GM12878 (cell line): ENCODE measurements around the gene PXDC1. TPM values are rescaled to one million over a fixed set of nuclear protein-coding genes. Genes with fewer than 3 reads are reported as not detected.

Source experiments
- ATAC-seq: fragments of 200-7000 bp; cut with Tn5 transposase; 3 replicates; pipeline ENCODE4 v1.9.1; 2020; ENCODE audit warnings: mild to moderate bottlenecking, moderate library complexity
- BruUV-seq: library from RNA; stranded (reverse); fragments of 400-500 nt; replicated peaks from 2 replicates; lab custom pipeline; 2021; lab: Mats Ljungman, UMichigan
- CTCF ChIA-PET: fragments of 300-600 bp; sonication (Branson Sonifier 250); formaldehyde crosslinking; extraction: SDS; loops from one replicate; lab custom pipeline; 2021; ENCODE audit warnings: inconsistent platforms; lab: Yijun Ruan, JAX
- POLR2A ChIA-PET: fragments of 350-600 bp; formaldehyde crosslinking; extraction: SDS; loops from one replicate; lab custom pipeline; 2021; ENCODE audit warnings: inconsistent platforms; lab: Charles Lee
- RAD21 ChIA-PET: fragments of 300-600 bp; sonication (Branson Sonifier 250); formaldehyde crosslinking; loops from one replicate; lab custom pipeline; 2023; ENCODE audit warnings: antibody characterized with exemption; ENCODE audit not compliant: unreplicated experiment; lab: Charles Lee
- SMC1A ChIA-PET: fragments of 300-600 bp; sonication (Branson Sonifier 250); formaldehyde crosslinking; loops from one replicate; lab custom pipeline; 2023; ENCODE audit not compliant: unreplicated experiment, uncharacterized antibody; lab: Charles Lee
- DNase-seq: peaks from one replicate; pipeline ENCODE4 v3.0.0-alpha.2; 2011; ENCODE audit warnings: low read depth, low spot score
- FAIRE-seq: peaks from 3 replicates; lab custom pipeline; 2011; peaks lifted over from hg19 to GRCh38; lab: Jason Lieb, UNC
- H2AFZ ChIP-seq: 2 replicates; pipeline ENCODE4 v1.6.0; 2011; ENCODE audit warnings: low read depth, low read length, control low read depth; ENCODE audit not compliant: control insufficient read depth
- H3K27ac ChIP-seq: 2 replicates; pipeline ENCODE4 v1.5.1; 2011; ENCODE audit warnings: control low read depth; ENCODE audit not compliant: control insufficient read depth, insufficient read depth
- H3K27me3 ChIP-seq, 2 experiments: replicated peaks in 1 of 2; 2 replicates each; pipeline versions ENCODE4 v1.6.0 to v1.6.1; 2011; ENCODE audit warnings: low read length in 1 of 2; ENCODE audit not compliant: control insufficient read depth in 2 of 2, insufficient read depth in 2 of 2
- H3K36me3 ChIP-seq, 2 experiments: 2 replicates each; pipeline ENCODE4 v1.5.1; 2011; ENCODE audit warnings: low read length in 1 of 2; ENCODE audit not compliant: control insufficient read depth in 2 of 2, insufficient read depth in 2 of 2
- H3K4me1 ChIP-seq: 2 replicates; pipeline ENCODE4 v1.6.1; 2011; ENCODE audit warnings: mild to moderate bottlenecking, low read length, moderate library complexity, mixed read lengths; ENCODE audit not compliant: control insufficient read depth, insufficient read depth
- H3K4me2 ChIP-seq: 2 replicates; pipeline ENCODE4 v1.6.0; 2011; ENCODE audit warnings: control low read depth; ENCODE audit not compliant: control insufficient read depth, insufficient read depth
- H3K4me3 ChIP-seq: fragments of 200-600 bp; sonication (generic); 2 replicates; pipeline ENCODE4 v1.5.1; 2016
- H3K79me2 ChIP-seq: 2 replicates; pipeline ENCODE4 v1.6.0; 2011; ENCODE audit warnings: low read length; ENCODE audit not compliant: control insufficient read depth, insufficient read depth
- H3K9ac ChIP-seq: 2 replicates; pipeline ENCODE4 v1.8.0; 2011; ENCODE audit warnings: low read length, control low read depth, mixed read lengths; ENCODE audit not compliant: control insufficient read depth, insufficient read depth
- H3K9me3 ChIP-seq: replicated peaks from 3 replicates; pipeline ENCODE4 v1.5.1; 2011; ENCODE audit warnings: mild to moderate bottlenecking, low read length; ENCODE audit not compliant: control insufficient read depth, insufficient read depth
- H4K20me1 ChIP-seq: 2 replicates; pipeline ENCODE4 v1.6.0; 2011; ENCODE audit not compliant: control insufficient read depth, insufficient read depth
- BACH1 ChIP-seq: fragments of 450-650 bp; IDR thresholded peaks from 2 replicates; pipeline ENCODE4 v1.6.1; 2017; ENCODE audit warnings: mild to moderate bottlenecking, borderline replicate concordance
- BRCA1 ChIP-seq: IDR thresholded peaks from 2 replicates; pipeline ENCODE4 v1.6.1; 2011; ENCODE audit warnings: low read depth, low read length, improper control_type of control experiment
- CEBPZ ChIP-seq: fragments of 150-350 bp; IDR thresholded peaks from 2 replicates; pipeline ENCODE4 v1.6.1; 2016; ENCODE audit warnings: low read depth, low read length
- E4F1 ChIP-seq: fragments of 450-650 bp; IDR thresholded peaks from 2 replicates; pipeline ENCODE4 v1.6.1; 2018; ENCODE audit warnings: borderline replicate concordance, mild to moderate bottlenecking; ENCODE audit not compliant: partially characterized antibody
- GATAD2B ChIP-seq: fragments of 450-650 bp; conservative IDR thresholded peaks from 2 replicates; pipeline ENCODE4 v1.6.1; 2017; ENCODE audit warnings: low read depth, mild to moderate bottlenecking, moderate library complexity
- HCFC1 ChIP-seq: fragments of 150-350 bp; IDR thresholded peaks from 2 replicates; pipeline ENCODE4 v1.6.1; 2014; ENCODE audit warnings: low read length
- HDAC2 ChIP-seq: fragments of 200-600 bp; sonication (generic); IDR thresholded peaks from 2 replicates; pipeline ENCODE4 v1.6.1; 2017
- MAX ChIP-seq: IDR thresholded peaks from 2 replicates; pipeline ENCODE4 v1.6.1; 2012; ENCODE audit warnings: low read depth, low read length, improper control_type of control experiment
- MEF2B ChIP-seq: fragments of 450-650 bp; IDR thresholded peaks from 2 replicates; pipeline ENCODE4 v1.6.1; 2018; ENCODE audit warnings: mild to moderate bottlenecking, moderate library complexity; ENCODE audit not compliant: partially characterized antibody, poor library complexity, severe bottlenecking
- NBN ChIP-seq: fragments of 450-650 bp; IDR thresholded peaks from 2 replicates; pipeline ENCODE4 v1.6.1; 2016
- POLR2AphosphoS2 ChIP-seq: IDR thresholded peaks from 2 replicates; pipeline ENCODE4 v1.6.1; 2011; ENCODE audit warnings: low read depth, mild to moderate bottlenecking, low read length, improper control_type of control experiment, moderate library complexity
- RELB ChIP-seq: fragments of 450-650 bp; IDR thresholded peaks from 2 replicates; pipeline ENCODE4 v1.6.1; 2017; ENCODE audit warnings: low read depth, mild to moderate bottlenecking, moderate library complexity
- SMAD1 ChIP-seq: fragments of 450-650 bp; IDR thresholded peaks from 2 replicates; pipeline ENCODE4 v1.6.1; 2018; ENCODE audit warnings: mild to moderate bottlenecking, low read depth; ENCODE audit not compliant: partially characterized antibody
- SMARCA5 ChIP-seq: fragments of 450-650 bp; IDR thresholded peaks from 2 replicates; pipeline ENCODE4 v1.6.1; 2017; ENCODE audit warnings: mild to moderate bottlenecking
- SRF ChIP-seq, 2 experiments: IDR thresholded peaks; 2 replicates each; pipeline ENCODE4 v1.6.1; 2011; ENCODE audit warnings: low read depth in 2 of 2, low read length in 2 of 2, mild to moderate bottlenecking in 1 of 2, moderate library complexity in 1 of 2
- WRNIP1 ChIP-seq: IDR thresholded peaks from 2 replicates; pipeline ENCODE4 v1.6.1; 2011; ENCODE audit warnings: low read depth, low read length, improper control_type of control experiment, borderline replicate concordance
- ZNF384 ChIP-seq: IDR thresholded peaks from 2 replicates; pipeline ENCODE4 v1.6.1; 2012; ENCODE audit warnings: low read depth, mild to moderate bottlenecking, low read length, improper control_type of control experiment, borderline replicate concordance
- WGBS: methylation state at CpG from one replicate; pipeline ENCODE4 v1.1.6; 2016; ENCODE audit warnings: low lambda C conversion rate; ENCODE audit not compliant: insufficient replicate concordance, insufficient coverage; ENCODE audit errors: missing lambda C conversion rate; 5-methylcytosine and 5-hydroxymethylcytosine counted together
- in situ Hi-C: fragments of 300-500 bp; cut with MboI; formaldehyde crosslinking; loops from 9 replicates; pipeline ENCODE4 v1.14.3; 2018; ENCODE audit warnings: mixed read lengths
- intact Hi-C: fragments of 100-400 bp; cut with micrococcal nuclease; formaldehyde crosslinking; loops from one replicate; pipeline ENCODE4 v1.14.2; 2022; ENCODE audit not compliant: unreplicated experiment
- polyA plus RNA-seq, 11 experiments: library from polyadenylated mRNA; depleted of rRNA in 4 of 11; unstranded in 6 of 11; stranded (reverse) in 5 of 11; fragments of >200 nt; fragmentation: Nextera tagmentation in 4 of 11; fragmentation: Illumina TruSeq in 1 of 11; extraction: Ambion mirVana in 4 of 11; extraction: Trizol in 1 of 11; gene quantifications; 1 replicate in 1 of 11; 2 replicates in 10 of 11; pipeline versions ENCODE4 v1.2.1 to v1.2.3, GENCODE V29; 2011 to 2016; ENCODE audit warnings: inconsistent platforms in 2 of 11, missing spikeins in 2 of 11, low read depth in 1 of 11
- total RNA-seq, 4 experiments: library from RNA; depleted of rRNA in 3 of 4; stranded (reverse); fragments of >200 nt in 3 of 4; fragmentation: Illumina TruSeq in 1 of 4; extraction: Trizol in 1 of 4; gene quantifications; 2 replicates each; pipeline versions ENCODE4 v1.2.1 to v1.2.3, GENCODE V29; 2013 to 2021

Gene PXDC1
- total and polyA plus RNA-seq, 10 of the 15 experiments (the other 5 are each of a cell fraction or from before 2014, with no cell fraction given) = 0.03 to 0.72 (median 0.32) TPM; not detected in 2

GRCh38 chr6:3775847-3776246 lies 24.3 kb upstream of the PXDC1 start:
- ATAC-seq (no peak), FAIRE-seq (no peak), DNase-seq (no peak)
- H3K4me2 ChIP-seq = no peak overlapping the region
- intact Hi-C loops (no loop called here), in situ Hi-C loops (no loop called here)
- H3K9ac ChIP-seq = no peak overlapping the region
- ChIA-PET POLR2A (no interaction called here), CTCF (interaction anchor here (0.7 to 1.6 kb wide), 4 partner anchors 15 to 380 kb away, joined by 3 read pairs; partner anchors contain the start of gene FAM50B), RAD21 (interaction anchor here (0.9 kb wide), 1 partner anchor 202 kb away, joined by 3 read pairs; no protein-coding TSS in a partner anchor), SMC1A (interaction anchor here (1.3 kb wide), 2 partner anchors 33 to 62 kb away, joined by 3 read pairs; no protein-coding TSS in a partner anchor)
- no peaks in the 10 kb centered on the region for H3K27me3 ChIP-seq
- H3K36me3 ChIP-seq = no peaks in the 10 kb centered on the region
- TF ChIP-seq MEF2B (no peak), MAX (no peak), ZNF384 (no peak), POLR2AphosphoS2 (no peak), SMAD1 (no peak), SRF (IDR thresholded peaks at IDR 0.05; ENCODE audit: low read depth in 2 of 2, low read length in 2 of 2) (no peak), BACH1 (no peak), RELB (no peak), GATAD2B (no peak), NBN (no peak), WRNIP1 (no peak), HCFC1 (no peak), CEBPZ (no peak), HDAC2 (no peak), BRCA1 (no peak), SMARCA5 (no peak), E4F1 (no peak)
- no peak overlapping the region for H3K4me3 ChIP-seq
- no peaks in the 10 kb centered on the region for H4K20me1 ChIP-seq
- no peaks in the 10 kb centered on the region for H3K4me1 ChIP-seq
- no peaks in the 10 kb centered on the region for H3K79me2 ChIP-seq
- no peak overlapping the region for H3K27ac ChIP-seq
- no peak overlapping the region for H2AFZ ChIP-seq
- 84% methylated on average over 4 of the region's 4 CpGs for WGBS
- H3K9me3 ChIP-seq = no peaks in the 10 kb centered on the region
- BruUV-seq = no TSS peak
